ENCODE results near the gene POMGNT1. TPM values are rescaled to one million over a fixed set of nuclear protein-coding genes. Genes with fewer than 3 reads are reported as not detected.

The POMGNT1 gene
- total and polyA plus RNA-seq, 2 of the 13 experiments (the other 11 are each of a cell fraction or from before 2014, with no cell fraction given): 33.9 to 46.8 TPM

DNA sequence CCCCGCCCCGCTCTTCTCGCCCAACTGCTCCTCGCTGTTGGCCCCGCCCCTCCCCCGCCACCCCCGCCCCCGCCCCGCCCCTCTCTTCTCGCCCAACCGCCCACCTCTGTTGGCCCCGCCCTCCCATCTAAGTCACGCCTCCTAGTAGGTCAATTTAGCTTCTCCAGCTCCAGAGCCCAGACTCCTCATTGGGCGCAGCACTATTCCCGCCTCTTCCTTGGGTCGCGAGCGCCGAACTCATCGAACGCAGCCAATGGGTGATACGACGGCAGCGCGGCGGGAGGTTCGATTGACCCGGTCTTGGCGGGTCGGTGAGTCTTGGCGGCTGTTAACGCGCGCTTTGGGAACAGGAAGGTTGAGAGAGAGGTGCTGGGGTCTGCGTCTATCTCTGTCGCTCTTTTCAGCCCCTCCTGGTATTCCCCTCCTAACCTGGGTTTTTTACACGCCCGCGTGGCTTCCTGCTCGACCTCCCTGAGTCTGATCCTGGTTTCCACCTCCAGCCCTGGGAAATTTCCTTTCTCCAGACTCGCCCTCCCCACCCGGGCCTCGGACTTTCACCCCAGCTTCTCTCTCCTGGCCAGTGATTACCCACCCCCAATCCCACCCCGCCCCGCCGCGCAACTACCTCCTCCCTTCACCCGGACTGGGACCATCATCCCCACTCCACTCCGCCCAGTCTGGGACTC is 49.3 kb upstream of the POMGNT1 start, which contains the start of gene RAD54L (continued):
- TF ChIP-seq, protein P1, sequence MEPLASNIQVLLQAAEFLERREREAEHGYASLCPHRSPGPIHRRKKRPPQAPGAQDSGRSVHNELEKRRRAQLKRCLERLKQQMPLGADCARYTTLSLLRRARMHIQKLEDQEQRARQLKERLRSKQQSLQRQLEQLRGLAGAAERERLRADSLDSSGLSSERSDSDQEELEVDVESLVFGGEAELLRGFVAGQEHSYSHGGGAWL (CRISPR knock-in tag; IDR thresholded peaks at IDR 0.05): peak; percentile 86
- TF ChIP-seq SOX5 (CRISPR knock-in tag; IDR thresholded peaks at IDR 0.05; ENCODE audit: borderline replicate concordance): peak; percentile 41; the same call in 1 of the 2 replicates
- TF ChIP-seq RXRA (CRISPR knock-in tag; IDR thresholded peaks at IDR 0.05): peak; percentile 72
- no peak for TF ChIP-seq RFX1 (IDR thresholded peaks at IDR 0.05)
- TF ChIP-seq, protein P2, sequence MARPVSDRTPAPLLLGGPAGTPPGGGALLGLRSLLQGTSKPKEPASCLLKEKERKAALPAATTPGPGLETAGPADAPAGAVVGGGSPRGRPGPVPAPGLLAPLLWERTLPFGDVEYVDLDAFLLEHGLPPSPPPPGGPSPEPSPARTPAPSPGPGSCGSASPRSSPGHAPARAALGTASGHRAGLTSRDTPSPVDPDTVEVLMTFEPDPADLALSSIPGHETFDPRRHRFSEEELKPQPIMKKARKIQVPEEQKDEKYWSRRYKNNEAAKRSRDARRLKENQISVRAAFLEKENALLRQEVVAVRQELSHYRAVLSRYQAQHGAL (CRISPR knock-in tag; IDR thresholded peaks at IDR 0.05; ENCODE audit: not compliant biosample characterization): no peak
- peak; percentile 65 for TF ChIP-seq TAF1 (CRISPR knock-in tag; IDR thresholded peaks at IDR 0.05)
- TF ChIP-seq CREBL2 (CRISPR knock-in tag; IDR thresholded peaks at IDR 0.05; ENCODE audit: borderline replicate concordance): no peak
- no peak for TF ChIP-seq ZNF496 (CRISPR knock-in tag; IDR thresholded peaks at IDR 0.05; ENCODE audit: insufficient replicate concordance)
- TF ChIP-seq PHB2 (IDR thresholded peaks at IDR 0.05; ENCODE audit: partially characterized antibody): no peak
- TF ChIP-seq ZNF780A (CRISPR knock-in tag; IDR thresholded peaks at IDR 0.05): peak; percentile 94; the same call in 1 of the 2 replicates
- TF ChIP-seq ZSCAN22 (CRISPR knock-in tag; IDR thresholded peaks at IDR 0.05): no peak
- TF ChIP-seq, protein P3, sequence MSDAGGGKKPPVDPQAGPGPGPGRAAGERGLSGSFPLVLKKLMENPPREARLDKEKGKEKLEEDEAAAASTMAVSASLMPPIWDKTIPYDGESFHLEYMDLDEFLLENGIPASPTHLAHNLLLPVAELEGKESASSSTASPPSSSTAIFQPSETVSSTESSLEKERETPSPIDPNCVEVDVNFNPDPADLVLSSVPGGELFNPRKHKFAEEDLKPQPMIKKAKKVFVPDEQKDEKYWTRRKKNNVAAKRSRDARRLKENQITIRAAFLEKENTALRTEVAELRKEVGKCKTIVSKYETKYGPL (CRISPR knock-in tag; IDR thresholded peaks at IDR 0.05): no peak
- TF ChIP-seq ZSCAN9 (CRISPR knock-in tag; IDR thresholded peaks at IDR 0.05; ENCODE audit: borderline replicate concordance): no peak
- TF ChIP-seq ZNF10 (CRISPR knock-in tag; IDR thresholded peaks at IDR 0.05; ENCODE audit: borderline replicate concordance, low read depth): no peak
- peak; percentile 70; the same call in 1 of the 2 replicates for TF ChIP-seq JUNB (CRISPR knock-in tag; IDR thresholded peaks at IDR 0.05; ENCODE audit: borderline replicate concordance)
- no peak for TF ChIP-seq FOXA1 (IDR thresholded peaks at IDR 0.05)
- TF ChIP-seq FOXA1 (CRISPR knock-in tag; IDR thresholded peaks at IDR 0.05): 0 out of 2 replicates have a peak, but pooled peaks have one; percentile 25
- 0 out of 2 replicates have a peak, but pooled peaks have one; percentile 53 for TF ChIP-seq KLF15 (CRISPR knock-in tag; IDR thresholded peaks at IDR 0.05; ENCODE audit: borderline replicate concordance)
- TF ChIP-seq ZSCAN31 (CRISPR knock-in tag; IDR thresholded peaks at IDR 0.05; ENCODE audit: low read depth): 0 out of 2 replicates have a peak, but pooled peaks have one; percentile 37
- TF ChIP-seq DMAP1 (CRISPR knock-in tag; IDR thresholded peaks at IDR 0.05): peak; percentile 82
- TF ChIP-seq ZBTB4 (CRISPR knock-in tag; IDR thresholded peaks at IDR 0.05; ENCODE audit: borderline replicate concordance): no peak
- no peak for TF ChIP-seq MTF1 (CRISPR knock-in tag; IDR thresholded peaks at IDR 0.05)

Measured in HepG2 (cell line).